Measurements from ENCODE around the gene PIK3R5. TPM values are rescaled to one million over a fixed set of nuclear protein-coding genes. Genes with fewer than 3 reads are reported as not detected.

Gene PIK3R5
- polyA plus RNA-seq, 2 of the 4 experiments (the other 2 are of a cell fraction) = 0.01 TPM; not detected in 1

GRCh38 chr17:8916466-8916865, 49.0 kb downstream of the PIK3R5 start (continued):
- no peak for TF ChIP-seq HOXB5 (CRISPR knock-in tag; IDR thresholded peaks at IDR 0.05)
- TF ChIP-seq SREBF2 (IDR thresholded peaks at IDR 0.05) = no peak
- no peak for TF ChIP-seq FOXS1 (CRISPR knock-in tag; IDR thresholded peaks at IDR 0.05)
- TF ChIP-seq TP53 (CRISPR knock-in tag; IDR thresholded peaks at IDR 0.05) = no peak
- TF ChIP-seq NPAS2 (CRISPR knock-in tag; IDR thresholded peaks at IDR 0.05; ENCODE audit: borderline replicate concordance) = no peak
- TF ChIP-seq NR3C1 (IDR thresholded peaks at IDR 0.05) = no peak
- TF ChIP-seq JUN (IDR thresholded peaks at IDR 0.05) = no peak

DNA sequence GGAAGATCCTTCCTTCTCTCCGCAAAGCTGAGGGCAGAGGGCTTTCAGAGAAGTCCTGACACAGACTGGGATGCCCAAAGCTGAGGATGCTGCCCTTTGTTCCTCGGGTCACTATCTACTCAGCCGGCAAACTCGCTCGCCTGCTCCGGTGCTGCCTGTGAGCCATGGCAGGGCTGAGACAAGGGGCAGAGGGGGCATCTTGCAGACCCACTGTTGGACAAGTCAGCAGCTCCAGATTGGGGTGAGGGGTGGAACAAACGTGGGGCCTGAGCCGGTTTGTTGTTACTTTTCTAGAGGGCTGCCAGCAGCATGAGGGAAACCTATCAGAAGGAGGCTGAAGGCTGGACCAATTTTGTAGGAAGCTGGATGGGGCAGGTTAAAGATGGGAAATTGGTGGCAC, 51.0 kb downstream of the PIK3R5 start:
- H3K4me3 ChIP-seq = no peak overlapping the region
- FAIRE-seq (no peak), DNase-seq (ENCODE audit: low read depth in 1 of 2, low spot score in 1 of 2) (no peak), ATAC-seq (no peak)
- ChIA-PET POLR2A (no interaction called here), CTCF (interaction anchor here (0.6 to 9.5 kb wide), 3 partner anchors 20 to 372 kb away, joined by 3 to 58 read pairs (median 9); no protein-coding TSS in a partner anchor)
- TF ChIP-seq PHF8 (IDR thresholded peaks at IDR 0.05; ENCODE audit: borderline replicate concordance, low read depth) (no peak), MAFK (IDR thresholded peaks at IDR 0.05; ENCODE audit: partially characterized antibody) (no peak), ATOH8 (CRISPR knock-in tag; IDR thresholded peaks at IDR 0.05; ENCODE audit: low read depth) (no peak), HES2 (IDR thresholded peaks at IDR 0.05) (no peak), NPAS2 (CRISPR knock-in tag; IDR thresholded peaks at IDR 0.05; ENCODE audit: borderline replicate concordance) (no peak), FOSB (CRISPR knock-in tag; IDR thresholded peaks at IDR 0.05) (no peak), SMC3 (IDR thresholded peaks at IDR 0.05) (no peak), JUN (IDR thresholded peaks at IDR 0.05) (no peak), BHLHE40 (IDR thresholded peaks at IDR 0.05; ENCODE audit: low read depth, low read length) (no peak), EHMT2 (IDR thresholded peaks at IDR 0.05; ENCODE audit: low read depth) (no peak), RARB (CRISPR knock-in tag; IDR thresholded peaks at IDR 0.05) (no peak), MYC (IDR thresholded peaks at IDR 0.05; ENCODE audit: borderline replicate concordance, low read length) (no peak), PBX3 (IDR thresholded peaks at IDR 0.05) (no peak), EP300 (IDR thresholded peaks at IDR 0.05) (no peak), KDM1A (IDR thresholded peaks at IDR 0.05; ENCODE audit: low read depth) (no peak)
- TF ChIP-seq, protein P1, sequence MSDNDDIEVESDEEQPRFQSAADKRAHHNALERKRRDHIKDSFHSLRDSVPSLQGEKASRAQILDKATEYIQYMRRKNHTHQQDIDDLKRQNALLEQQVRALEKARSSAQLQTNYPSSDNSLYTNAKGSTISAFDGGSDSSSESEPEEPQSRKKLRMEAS (IDR thresholded peaks at IDR 0.05) = no peak
- no peaks in the 10 kb centered on the region for H3K4me1 ChIP-seq
- H3K4me2 ChIP-seq = no peak overlapping the region
- 18% methylated on average over 8 of the region's 8 CpGs for WGBS (ENCODE audit: missing lambda C conversion rate)
- H3K9me3 ChIP-seq = peaks cover 36% of the 10 kb centered on the region
- H3K27ac ChIP-seq = no peak overlapping the region

DNA sequence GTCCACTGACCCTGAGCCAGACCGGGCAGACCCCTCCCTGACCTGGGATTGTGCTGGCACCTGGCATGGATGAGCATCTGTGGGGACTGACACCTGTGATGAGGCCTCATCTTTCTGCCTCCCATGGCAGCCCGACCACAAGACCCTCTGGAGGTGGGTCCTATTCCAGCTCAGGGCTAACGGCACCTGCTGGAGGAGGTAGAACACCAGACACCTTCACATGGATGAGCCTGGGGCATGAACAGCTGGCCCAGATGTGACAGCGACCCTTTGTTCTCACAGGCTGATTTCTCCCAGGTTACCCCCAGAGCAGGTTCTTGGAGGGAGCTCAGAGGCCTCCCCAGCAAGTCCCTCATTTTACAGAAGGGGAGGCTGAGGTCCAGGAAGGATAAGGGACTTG, 51.6 kb downstream of the PIK3R5 start:
- Histone ChIP-seq H3K4me2 (no peak overlapping the region), H3K27ac (no peak overlapping the region), H3K4me1 (no peaks in the 10 kb centered on the region), H3K4me3 (no peak overlapping the region), H3K9me3 (peaks cover 30% of the 10 kb centered on the region)
- no peak for ATAC-seq
- no peak for TF ChIP-seq EHMT2 (IDR thresholded peaks at IDR 0.05; ENCODE audit: low read depth)
- TF ChIP-seq RNF2 (IDR thresholded peaks at IDR 0.05; ENCODE audit: borderline replicate concordance, low read depth) = no peak
- no peak for TF ChIP-seq ZNF302 (CRISPR knock-in tag; IDR thresholded peaks at IDR 0.05)
- no peak for TF ChIP-seq POLR2AphosphoS2 (conservative IDR thresholded peaks at IDR 0.05; ENCODE audit: low read length)
- TF ChIP-seq, protein P2, sequence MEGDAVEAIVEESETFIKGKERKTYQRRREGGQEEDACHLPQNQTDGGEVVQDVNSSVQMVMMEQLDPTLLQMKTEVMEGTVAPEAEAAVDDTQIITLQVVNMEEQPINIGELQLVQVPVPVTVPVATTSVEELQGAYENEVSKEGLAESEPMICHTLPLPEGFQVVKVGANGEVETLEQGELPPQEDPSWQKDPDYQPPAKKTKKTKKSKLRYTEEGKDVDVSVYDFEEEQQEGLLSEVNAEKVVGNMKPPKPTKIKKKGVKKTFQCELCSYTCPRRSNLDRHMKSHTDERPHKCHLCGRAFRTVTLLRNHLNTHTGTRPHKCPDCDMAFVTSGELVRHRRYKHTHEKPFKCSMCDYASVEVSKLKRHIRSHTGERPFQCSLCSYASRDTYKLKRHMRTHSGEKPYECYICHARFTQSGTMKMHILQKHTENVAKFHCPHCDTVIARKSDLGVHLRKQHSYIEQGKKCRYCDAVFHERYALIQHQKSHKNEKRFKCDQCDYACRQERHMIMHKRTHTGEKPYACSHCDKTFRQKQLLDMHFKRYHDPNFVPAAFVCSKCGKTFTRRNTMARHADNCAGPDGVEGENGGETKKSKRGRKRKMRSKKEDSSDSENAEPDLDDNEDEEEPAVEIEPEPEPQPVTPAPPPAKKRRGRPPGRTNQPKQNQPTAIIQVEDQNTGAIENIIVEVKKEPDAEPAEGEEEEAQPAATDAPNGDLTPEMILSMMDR (IDR thresholded peaks at IDR 0.05) = no peak
- no peak for TF ChIP-seq ZC3H11A (IDR thresholded peaks at IDR 0.05)
- TF ChIP-seq PBX3 (IDR thresholded peaks at IDR 0.05) = no peak
- no peak for TF ChIP-seq RARB (CRISPR knock-in tag; IDR thresholded peaks at IDR 0.05)
- FAIRE-seq = no peak
- DNase-seq (ENCODE audit: low read depth in 1 of 2, low spot score in 1 of 2) = no peak
- ChIA-PET CTCF (interaction anchor here (1.9 to 9.5 kb wide), 2 partner anchors 19 to 25 kb away, joined by 9 to 58 read pairs; no protein-coding TSS in a partner anchor), POLR2A (no interaction called here)
- WGBS (ENCODE audit: missing lambda C conversion rate) = 13% methylated on average over 3 of the region's 4 CpGs

Measured in A549 (cell line).